PC-9 (cell line): ENCODE data around the gene RIMKLA.

ENCODE experiments used
- EZH2 ChIP-seq: fragments of 200-600 bp; sonication (generic); IDR thresholded peaks from 2 replicates; pipeline ENCODE4 v1.8.0; 2017; ENCODE audit warnings: antibody characterized with exemption, low read depth
- TF ChIP-seq, protein P1 (sequence below): fragments of 200-600 bp; sonication (generic); conservative IDR thresholded peaks from 2 replicates; pipeline ENCODE4 v1.6.1; 2017; ENCODE audit warnings: mixed run types, antibody characterized with exemption, mild to moderate bottlenecking, moderate library complexity

GRCh38 chr1:42439940-42440339 lies 59.3 kb downstream of the RIMKLA start:
- TF ChIP-seq, protein P1, sequence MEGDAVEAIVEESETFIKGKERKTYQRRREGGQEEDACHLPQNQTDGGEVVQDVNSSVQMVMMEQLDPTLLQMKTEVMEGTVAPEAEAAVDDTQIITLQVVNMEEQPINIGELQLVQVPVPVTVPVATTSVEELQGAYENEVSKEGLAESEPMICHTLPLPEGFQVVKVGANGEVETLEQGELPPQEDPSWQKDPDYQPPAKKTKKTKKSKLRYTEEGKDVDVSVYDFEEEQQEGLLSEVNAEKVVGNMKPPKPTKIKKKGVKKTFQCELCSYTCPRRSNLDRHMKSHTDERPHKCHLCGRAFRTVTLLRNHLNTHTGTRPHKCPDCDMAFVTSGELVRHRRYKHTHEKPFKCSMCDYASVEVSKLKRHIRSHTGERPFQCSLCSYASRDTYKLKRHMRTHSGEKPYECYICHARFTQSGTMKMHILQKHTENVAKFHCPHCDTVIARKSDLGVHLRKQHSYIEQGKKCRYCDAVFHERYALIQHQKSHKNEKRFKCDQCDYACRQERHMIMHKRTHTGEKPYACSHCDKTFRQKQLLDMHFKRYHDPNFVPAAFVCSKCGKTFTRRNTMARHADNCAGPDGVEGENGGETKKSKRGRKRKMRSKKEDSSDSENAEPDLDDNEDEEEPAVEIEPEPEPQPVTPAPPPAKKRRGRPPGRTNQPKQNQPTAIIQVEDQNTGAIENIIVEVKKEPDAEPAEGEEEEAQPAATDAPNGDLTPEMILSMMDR, result no peak
- TF ChIP-seq EZH2, result no peak
